Measurements from ENCODE around the gene ZNF438.

GRCh38 chr10:30917067-30917466 is 114.6 kb downstream of the ZNF438 start:
- no peak for TF ChIP-seq ZNF70 (CRISPR knock-in tag; IDR thresholded peaks at IDR 0.05)
- TF ChIP-seq RARB (CRISPR knock-in tag; IDR thresholded peaks at IDR 0.05): no peak
- TF ChIP-seq ZNF8 (CRISPR knock-in tag; IDR thresholded peaks at IDR 0.05): no peak

All from SK-N-SH treated with all-trans-retinoic acid at 6 μM for 48 hours (cell line).